Measurements from ENCODE around the gene COLGALT1. TPM values are rescaled to one million over a fixed set of nuclear protein-coding genes. Genes with fewer than 3 reads are reported as not detected.

The COLGALT1 gene
- total and polyA plus RNA-seq, 9 of the 15 experiments (the other 6 are each of a cell fraction or from before 2014, with no cell fraction given), result 4.9 to 119 (median 82.6) TPM

GRCh38 chr19:17610384-17610783 is 54.9 kb downstream of the COLGALT1 start (continued):
- TF ChIP-seq REST (IDR thresholded peaks at IDR 0.05; ENCODE audit: borderline replicate concordance) (peak; percentile 80), REST (CRISPR knock-in tag; IDR thresholded peaks at IDR 0.05; ENCODE audit: low read depth) (no peak), KLF6 (CRISPR knock-in tag; IDR thresholded peaks at IDR 0.05; ENCODE audit: borderline replicate concordance) (0 out of 2 replicates have a peak, but pooled peaks have one; percentile 59), ASH1L (IDR thresholded peaks at IDR 0.05; ENCODE audit: borderline replicate concordance, low read depth, partially characterized antibody) (peak; percentile 56), GMEB1 (CRISPR knock-in tag; IDR thresholded peaks at IDR 0.05) (0 out of 2 replicates have a peak, but pooled peaks have one; percentile 13), ZNF764 (CRISPR knock-in tag; IDR thresholded peaks at IDR 0.05; ENCODE audit: low read depth) (no peak), ATF1 (CRISPR knock-in tag; IDR thresholded peaks at IDR 0.05) (no peak), ATF1 (tag; IDR thresholded peaks at IDR 0.05) (peak; percentile 59), TFE3 (CRISPR knock-in tag; IDR thresholded peaks at IDR 0.05) (peak; percentile 76), USF2 (CRISPR knock-in tag; IDR thresholded peaks at IDR 0.05) (peak; percentile 96), CREB3L1 (IDR thresholded peaks at IDR 0.05; ENCODE audit: borderline replicate concordance, low read depth) (0 out of 2 replicates have a peak, but pooled peaks have one; percentile 54)

Data from K562 (cell line).